ENCODE measurements around the gene SLC25A1.

SLC25A1 gene

GRCh38 chr22:19128009-19128401, 50.5 kb downstream of the SLC25A1 start:
- Histone ChIP-seq H3K4me2 (ENCODE audit: low read depth, low read length, poor library complexity, severe bottlenecking) (no peak overlapping the region), H4K20me1 (ENCODE audit: insufficient read depth, low read length, poor library complexity, severe bottlenecking) (no peaks in the 10 kb centered on the region)
- no peak for TF ChIP-seq CTCF (conservative IDR thresholded peaks at IDR 0.05; ENCODE audit: low read length)
- TF ChIP-seq EZH2phosphoT487 (IDR thresholded peaks at IDR 0.05; ENCODE audit: borderline replicate concordance) = no peak

DNA sequence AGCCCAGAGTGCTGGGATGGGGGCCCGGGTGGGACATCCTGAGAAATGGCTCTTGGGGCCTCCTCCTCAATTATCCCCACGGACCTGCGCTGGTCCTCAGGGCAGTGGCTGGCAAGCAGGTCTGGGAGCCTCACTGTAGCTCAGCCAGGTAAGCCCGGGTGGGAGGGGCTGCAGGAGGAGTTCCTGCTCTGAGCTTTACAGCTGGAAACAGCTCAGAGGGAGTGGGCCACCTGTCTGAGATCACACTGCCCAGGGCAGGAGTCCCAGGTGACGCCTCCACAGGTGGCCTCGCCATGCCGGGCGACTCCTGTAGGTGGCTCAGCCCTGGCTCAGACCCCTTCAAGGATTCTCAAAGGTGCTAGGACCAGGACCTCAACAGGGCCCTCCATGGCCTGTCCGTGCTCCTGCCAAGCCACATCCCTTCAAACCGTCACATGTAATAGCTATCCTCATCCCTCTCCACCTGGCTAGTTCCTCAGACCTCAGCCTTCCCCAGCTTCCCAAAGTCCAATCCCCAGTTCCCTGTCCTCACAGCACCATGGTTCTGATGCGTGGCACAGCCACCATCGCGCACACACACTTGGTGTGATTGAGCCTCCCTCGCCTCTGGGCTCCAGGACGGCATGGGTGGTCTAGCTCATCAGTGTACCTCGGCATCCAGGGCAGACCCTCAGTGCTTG, 51.1 kb downstream of the SLC25A1 start:
- Histone ChIP-seq H3K9me2 (replicated peaks; ENCODE audit: low read depth, low read length) (no peaks in the 10 kb centered on the region), H3K4me2 (ENCODE audit: low read depth, low read length, poor library complexity, severe bottlenecking) (no peak overlapping the region), H2AFZ (ENCODE audit: low read length) (no peak overlapping the region), H3K9me3 (ENCODE audit: insufficient read depth, low read depth, low read length) (no peaks in the 10 kb centered on the region), H3K9ac (ENCODE audit: low read depth, low read length, poor library complexity, severe bottlenecking) (no peak overlapping the region), H3F3A (ENCODE audit: low read depth) (no peaks in the 10 kb centered on the region), H3K79me2 (ENCODE audit: insufficient read depth, low read length) (no peaks in the 10 kb centered on the region), H4K20me1 (ENCODE audit: insufficient read depth, low read length, poor library complexity, severe bottlenecking) (no peaks in the 10 kb centered on the region), H3K4me3 (ENCODE audit: low read length, poor library complexity, severe bottlenecking) (no peak overlapping the region), H3K27me3 (ENCODE audit: insufficient read depth, low read length, poor library complexity, severe bottlenecking) (no peaks in the 10 kb centered on the region), H3K4me1 (ENCODE audit: insufficient read depth, low read length, poor library complexity, severe bottlenecking) (peaks cover 4% of the 10 kb centered on the region), H3K36me3 (ENCODE audit: insufficient read depth, low read length) (no peaks in the 10 kb centered on the region)
- no peak for TF ChIP-seq CTCF (conservative IDR thresholded peaks at IDR 0.05; ENCODE audit: low read length)
- no peak for TF ChIP-seq EZH2phosphoT487 (IDR thresholded peaks at IDR 0.05; ENCODE audit: borderline replicate concordance)

More at GRCh38 chr22:19128009-19128401, 50.5 kb downstream of the SLC25A1 start:
- Histone ChIP-seq H2AFZ (ENCODE audit: low read length) (no peak overlapping the region), H3K9me3 (ENCODE audit: insufficient read depth, low read depth, low read length) (no peaks in the 10 kb centered on the region), H3K4me3 (ENCODE audit: low read length, poor library complexity, severe bottlenecking) (no peak overlapping the region), H3F3A (ENCODE audit: low read depth) (no peaks in the 10 kb centered on the region), H3K36me3 (ENCODE audit: insufficient read depth, low read length) (no peaks in the 10 kb centered on the region), H3K9me2 (replicated peaks; ENCODE audit: low read depth, low read length) (no peaks in the 10 kb centered on the region), H3K27me3 (ENCODE audit: insufficient read depth, low read length, poor library complexity, severe bottlenecking) (no peaks in the 10 kb centered on the region), H3K79me2 (ENCODE audit: insufficient read depth, low read length) (no peaks in the 10 kb centered on the region), H3K9ac (ENCODE audit: low read depth, low read length, poor library complexity, severe bottlenecking) (no peak overlapping the region), H3K4me1 (ENCODE audit: insufficient read depth, low read length, poor library complexity, severe bottlenecking) (peaks cover 2% of the 10 kb centered on the region)

DNA sequence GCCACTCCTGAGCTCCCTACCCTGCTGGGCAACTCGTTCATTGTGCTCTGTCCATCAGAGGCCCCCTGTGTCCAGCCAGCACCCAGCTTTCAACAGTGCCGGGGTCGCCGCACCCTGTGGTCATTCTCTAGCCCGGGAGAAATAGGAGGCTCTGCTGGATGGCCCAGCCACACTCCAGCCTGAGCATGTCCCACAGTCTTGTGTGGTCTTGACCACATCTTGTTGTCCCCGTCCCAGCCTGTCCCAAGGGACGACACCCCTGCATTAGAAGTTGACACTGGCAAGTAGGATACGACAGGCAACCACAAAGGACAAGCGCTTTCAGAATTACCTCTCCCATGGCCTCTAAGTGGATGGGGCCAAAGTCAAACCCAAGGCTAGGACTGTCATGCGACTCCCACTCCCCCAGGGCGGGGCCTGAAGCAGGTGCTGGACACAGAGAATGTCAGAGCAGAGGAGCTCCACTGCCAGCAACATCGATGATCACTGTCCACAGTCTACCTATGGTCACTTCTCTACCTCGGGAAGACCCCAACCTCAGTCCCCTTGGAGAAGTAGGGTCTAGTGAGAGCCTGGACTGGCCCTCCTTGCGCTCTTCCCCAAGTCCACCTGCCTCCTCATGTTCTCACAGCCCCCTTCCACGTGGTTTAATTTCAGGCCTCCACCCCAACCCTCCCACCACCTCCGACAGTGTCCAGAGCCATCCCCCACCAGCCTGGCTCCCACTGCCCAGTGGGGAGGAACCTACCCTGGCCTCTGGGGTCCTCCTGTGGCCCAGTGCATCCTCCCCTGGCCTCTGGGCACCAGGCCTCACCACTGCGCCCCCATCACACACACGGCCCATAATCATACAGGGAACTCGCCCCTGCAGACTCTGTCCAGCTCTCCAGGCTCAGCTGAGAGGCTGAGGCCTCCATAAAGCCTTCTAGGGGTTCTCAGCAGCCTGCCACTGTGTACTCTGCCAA, 51.9 kb downstream of the SLC25A1 start:
- TF ChIP-seq CTCF (conservative IDR thresholded peaks at IDR 0.05; ENCODE audit: low read length) = no peak
- no peak for TF ChIP-seq EZH2phosphoT487 (IDR thresholded peaks at IDR 0.05; ENCODE audit: borderline replicate concordance)
- no peaks in the 10 kb centered on the region for H3K27me3 ChIP-seq (ENCODE audit: insufficient read depth, low read length, poor library complexity, severe bottlenecking)
- no peaks in the 10 kb centered on the region for H3K9me2 ChIP-seq (replicated peaks; ENCODE audit: low read depth, low read length)
- no peak overlapping the region for H3K4me3 ChIP-seq (ENCODE audit: low read length, poor library complexity, severe bottlenecking)
- H3K79me2 ChIP-seq (ENCODE audit: insufficient read depth, low read length) = peaks cover 6% of the 10 kb centered on the region
- no peaks in the 10 kb centered on the region for H3K9me3 ChIP-seq (ENCODE audit: insufficient read depth, low read depth, low read length)
- H4K20me1 ChIP-seq (ENCODE audit: insufficient read depth, low read length, poor library complexity, severe bottlenecking) = peaks cover 3% of the 10 kb centered on the region
- no peak overlapping the region for H3K9ac ChIP-seq (ENCODE audit: low read depth, low read length, poor library complexity, severe bottlenecking)
- H3K4me1 ChIP-seq (ENCODE audit: insufficient read depth, low read length, poor library complexity, severe bottlenecking) = peaks cover 4% of the 10 kb centered on the region
- no peaks in the 10 kb centered on the region for H3F3A ChIP-seq (ENCODE audit: low read depth)
- no peak overlapping the region for H2AFZ ChIP-seq (ENCODE audit: low read length)
- H3K4me2 ChIP-seq (ENCODE audit: low read depth, low read length, poor library complexity, severe bottlenecking) = no peak overlapping the region
- H3K36me3 ChIP-seq (ENCODE audit: insufficient read depth, low read length) = no peaks in the 10 kb centered on the region

All from Loucy (cell line).